Mammary epithelial cell (primary cell): ENCODE data around the gene SMIM38.

Source experiments
- EZH2 ChIP-seq: IDR thresholded peaks from 2 replicates; pipeline ENCODE4 v1.6.1; 2012; ENCODE audit warnings: low read length, inconsistent platforms, borderline replicate concordance
- TF ChIP-seq, protein P1 (sequence below), 2 donors: IDR thresholded peaks in 1 of 2; conservative IDR thresholded peaks in 1 of 2; 2 replicates each; pipeline ENCODE4 v1.5.1; 2011 to 2012; ENCODE audit warnings: inconsistent platforms in 2 of 2, low read length in 2 of 2, mild to moderate bottlenecking in 2 of 2, control low read depth in 1 of 2, low read depth in 1 of 2; ENCODE audit not compliant: insufficient read depth in 1 of 2; ENCODE audit errors: extremely low read depth in 1 of 2

- TF ChIP-seq, protein P1, sequence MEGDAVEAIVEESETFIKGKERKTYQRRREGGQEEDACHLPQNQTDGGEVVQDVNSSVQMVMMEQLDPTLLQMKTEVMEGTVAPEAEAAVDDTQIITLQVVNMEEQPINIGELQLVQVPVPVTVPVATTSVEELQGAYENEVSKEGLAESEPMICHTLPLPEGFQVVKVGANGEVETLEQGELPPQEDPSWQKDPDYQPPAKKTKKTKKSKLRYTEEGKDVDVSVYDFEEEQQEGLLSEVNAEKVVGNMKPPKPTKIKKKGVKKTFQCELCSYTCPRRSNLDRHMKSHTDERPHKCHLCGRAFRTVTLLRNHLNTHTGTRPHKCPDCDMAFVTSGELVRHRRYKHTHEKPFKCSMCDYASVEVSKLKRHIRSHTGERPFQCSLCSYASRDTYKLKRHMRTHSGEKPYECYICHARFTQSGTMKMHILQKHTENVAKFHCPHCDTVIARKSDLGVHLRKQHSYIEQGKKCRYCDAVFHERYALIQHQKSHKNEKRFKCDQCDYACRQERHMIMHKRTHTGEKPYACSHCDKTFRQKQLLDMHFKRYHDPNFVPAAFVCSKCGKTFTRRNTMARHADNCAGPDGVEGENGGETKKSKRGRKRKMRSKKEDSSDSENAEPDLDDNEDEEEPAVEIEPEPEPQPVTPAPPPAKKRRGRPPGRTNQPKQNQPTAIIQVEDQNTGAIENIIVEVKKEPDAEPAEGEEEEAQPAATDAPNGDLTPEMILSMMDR (conservative IDR thresholded peaks at IDR 0.05 in 1 of 2, IDR thresholded peaks at IDR 0.05 in 1 of 2; ENCODE audit: extremely low read depth in 1 of 2, insufficient read depth in 1 of 2, low read depth in 1 of 2, low read length in 2 of 2): no peak
- TF ChIP-seq EZH2: no peak
Observed at GRCh38 chr11:69163842-69164241, 8.1 kb downstream of the SMIM38 start.
